ENCODE results near the gene LATS1.

The LATS1 gene

GRCh38 chr6:149719531-149719930 lies 1.6 kb upstream of the LATS1 start:
- H3K9ac ChIP-seq = no peak overlapping the region
- H3K9me3 ChIP-seq (replicated peaks in 1 of 11) = no peaks in the 10 kb centered on the region
- H4K20me1 ChIP-seq = peaks cover 9 to 32% (median 23%) of the 10 kb centered on the region in 11 experiments; a peak in 19 of 22 replicates
- no peak overlapping the region for H3K4me2 ChIP-seq
- no peak overlapping the region for H3K4me3 ChIP-seq
- no peak for TF ChIP-seq Cebpa-rat (IDR thresholded peaks at IDR 0.05)
- no peak overlapping the region for H3K27ac ChIP-seq
- peaks cover 18 to 32% (median 24%) of the 10 kb centered on the region in 10 experiments for H3K4me1 ChIP-seq
- H3K36me3 ChIP-seq = peaks cover 4 to 50% (median 26%) of the 10 kb centered on the region in 11 experiments
- H3K27me3 ChIP-seq = no peaks in the 10 kb centered on the region

GRCh38 chr6:149717255-149717587 lies 680 bp downstream of the LATS1 start:
- peaks cover 30 to 55% (median 46%) of the 10 kb centered on the region in 11 experiments; a peak in 21 of 22 replicates for H4K20me1 ChIP-seq
- H3K9ac ChIP-seq = peak overlapping the region; percentile 96 to 99 (median 98)
- no peaks in the 10 kb centered on the region for H3K9me3 ChIP-seq (replicated peaks in 1 of 11)
- peaks cover 12 to 48% (median 24%) of the 10 kb centered on the region in 11 experiments; a peak in 19 of 22 replicates for H3K36me3 ChIP-seq
- no peak for TF ChIP-seq Cebpa-rat (IDR thresholded peaks at IDR 0.05)
- peak overlapping the region; percentile 89 to 99 (median 95) for H3K4me3 ChIP-seq
- peaks cover 18 to 27% (median 22%) of the 10 kb centered on the region in 10 experiments for H3K4me1 ChIP-seq
- H3K4me2 ChIP-seq = peak overlapping the region; percentile 77 to 97 (median 92)
- H3K27ac ChIP-seq = peak overlapping the region; percentile 94 to 98 (median 96)
- no peaks in the 10 kb centered on the region for H3K27me3 ChIP-seq

DNA sequence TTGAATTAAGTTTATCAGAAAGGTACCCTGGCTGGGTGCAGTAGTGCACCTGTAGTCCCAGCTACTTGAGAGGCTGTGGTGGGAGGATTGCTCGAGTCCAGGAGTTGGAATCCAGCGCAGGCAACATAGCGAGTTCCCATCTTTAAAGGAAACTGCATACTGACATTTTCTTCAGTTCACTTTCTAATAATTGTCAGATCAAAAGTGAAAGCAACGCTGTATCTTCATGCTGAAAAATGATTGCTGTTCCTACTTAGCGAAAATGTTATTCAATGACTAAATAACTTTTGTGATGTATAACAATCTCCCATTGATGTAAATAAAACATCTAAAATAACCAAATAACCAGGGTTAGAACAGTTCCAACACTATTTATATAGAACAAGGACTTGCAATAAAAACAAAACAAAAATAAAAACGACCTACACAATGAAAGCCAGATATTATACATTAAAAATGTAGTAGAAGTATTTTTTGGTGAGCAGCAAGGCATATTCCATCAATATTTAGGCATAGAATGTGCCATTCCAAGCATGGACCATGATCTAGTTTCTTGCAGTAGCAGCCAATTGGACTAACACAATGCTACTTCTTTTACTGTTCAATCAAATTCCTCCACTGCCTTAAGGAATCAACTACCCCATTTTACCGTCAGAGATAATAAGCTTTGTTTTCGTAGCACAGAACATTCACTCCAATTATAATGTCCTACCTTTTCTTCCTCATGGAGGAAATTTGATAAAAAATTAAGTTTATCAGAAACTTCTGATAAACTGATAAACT lies 1.5 kb downstream of the LATS1 start:
- H3K4me3 ChIP-seq = peak overlapping the region; percentile 89 to 99 (median 95)
- peaks cover 12 to 45% (median 24%) of the 10 kb centered on the region in 11 experiments; a peak in 20 of 22 replicates for H3K36me3 ChIP-seq
- no peaks in the 10 kb centered on the region for H3K27me3 ChIP-seq
- no peaks in the 10 kb centered on the region for H3K9me3 ChIP-seq (replicated peaks in 1 of 11)
- H3K4me1 ChIP-seq = peaks cover 18 to 28% (median 24%) of the 10 kb centered on the region in 10 experiments
- H3K27ac ChIP-seq = peak overlapping the region in 9 of 11 experiments; percentile 29 to 97 (median 96); a peak in 16 of 22 replicates
- peak overlapping the region; percentile 96 to 99 (median 98) for H3K9ac ChIP-seq
- H4K20me1 ChIP-seq = peaks cover 39 to 63% (median 54%) of the 10 kb centered on the region in 11 experiments; a peak in 21 of 22 replicates
- TF ChIP-seq Cebpa-rat (IDR thresholded peaks at IDR 0.05) = no peak
- H3K4me2 ChIP-seq = peak overlapping the region; percentile 77 to 97 (median 92)

DNA sequence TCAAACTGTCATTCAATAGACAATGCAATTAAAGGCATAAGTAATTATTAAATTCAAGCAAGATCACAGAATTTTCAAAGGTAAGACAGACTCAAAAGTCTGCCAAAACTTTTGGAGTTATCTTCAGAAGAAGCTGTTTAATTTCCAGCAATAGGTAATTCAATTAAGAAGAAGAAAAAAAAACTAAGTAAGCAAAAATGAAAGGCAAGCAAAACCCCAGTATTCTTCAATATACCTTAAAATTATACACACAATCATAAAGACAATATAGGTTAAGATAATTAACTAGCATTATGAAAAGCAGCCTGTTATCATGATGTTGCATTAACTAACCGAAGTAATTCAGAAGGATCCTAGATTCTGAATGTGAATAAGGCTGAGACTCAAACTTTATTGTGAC lies 3.5 kb downstream of the LATS1 start:
- Histone ChIP-seq H3K9ac (no peak overlapping the region), H3K4me2 (no peak overlapping the region), H3K9me3 (replicated peaks in 1 of 11) (no peaks in the 10 kb centered on the region), H3K27me3 (no peaks in the 10 kb centered on the region), H3K27ac (no peak overlapping the region), H3K4me1 (peaks cover 25 to 46% (median 32%) of the 10 kb centered on the region in 10 experiments), H3K36me3 (peaks cover 12 to 43% (median 29%) of the 10 kb centered on the region in 11 experiments; a peak in 20 of 22 replicates), H3K4me3 (no peak overlapping the region), H4K20me1 (peaks cover 58 to 83% (median 74%) of the 10 kb centered on the region in 11 experiments; a peak in 21 of 22 replicates)
- TF ChIP-seq Cebpa-rat (IDR thresholded peaks at IDR 0.05) = no peak

GRCh38 chr6:149711711-149712110 lies 6.2 kb downstream of the LATS1 start:
- no peak for TF ChIP-seq Cebpa-rat (IDR thresholded peaks at IDR 0.05)
- peaks cover 18 to 59% (median 42%) of the 10 kb centered on the region in 10 experiments for H3K4me1 ChIP-seq
- no peaks in the 10 kb centered on the region for H3K27me3 ChIP-seq
- peaks cover 12 to 50% (median 29%) of the 10 kb centered on the region in 11 experiments; a peak in 20 of 22 replicates for H3K36me3 ChIP-seq
- peaks cover 80 to 100% (median 100%) of the 10 kb centered on the region in 11 experiments for H4K20me1 ChIP-seq
- H3K27ac ChIP-seq = no peak overlapping the region
- H3K9me3 ChIP-seq (replicated peaks in 1 of 11) = no peaks in the 10 kb centered on the region
- H3K4me3 ChIP-seq = no peak overlapping the region
- H3K9ac ChIP-seq = no peak overlapping the region
- no peak overlapping the region for H3K4me2 ChIP-seq

DNA sequence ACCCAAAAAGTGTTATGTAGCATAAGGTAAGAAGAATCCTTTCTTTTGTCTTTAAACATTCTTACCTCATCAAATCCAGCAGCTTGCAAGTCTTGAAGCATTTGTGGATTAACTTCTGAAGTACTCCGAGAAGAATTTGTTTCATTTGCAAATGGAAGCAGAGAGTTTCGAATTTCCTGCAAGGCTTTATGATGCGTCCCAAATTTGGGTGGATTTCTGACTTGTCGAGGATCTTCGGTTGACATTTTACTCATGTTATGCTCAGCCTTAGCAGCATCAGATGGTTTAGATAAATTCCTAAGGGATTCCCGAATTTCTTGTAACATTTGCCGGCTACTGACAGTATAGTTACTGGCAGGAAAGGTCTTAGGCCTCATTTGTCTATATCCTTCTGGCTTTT lies 16.2 kb downstream of the LATS1 start:
- H3K9me3 ChIP-seq (replicated peaks in 1 of 11) = no peaks in the 10 kb centered on the region
- H3K4me1 ChIP-seq = peaks cover 0 to 8% (median 0%) of the 10 kb centered on the region in 10 experiments; a peak in 4 of 20 replicates
- peaks cover 46 to 85% (median 67%) of the 10 kb centered on the region in 11 experiments for H3K36me3 ChIP-seq
- H3K9ac ChIP-seq = no peak overlapping the region
- H3K27me3 ChIP-seq = no peaks in the 10 kb centered on the region
- H4K20me1 ChIP-seq = peaks cover 97 to 100% (median 100%) of the 10 kb centered on the region in 11 experiments
- H3K4me3 ChIP-seq = no peak overlapping the region
- H3K4me2 ChIP-seq = no peak overlapping the region
- H3K27ac ChIP-seq = no peak overlapping the region
- TF ChIP-seq Cebpa-rat (IDR thresholded peaks at IDR 0.05) = no peak

GRCh38 chr6:149699150-149699549 lies 18.8 kb downstream of the LATS1 start:
- H4K20me1 ChIP-seq = peaks cover 92 to 100% (median 100%) of the 10 kb centered on the region in 11 experiments
- no peak overlapping the region for H3K27ac ChIP-seq
- H3K36me3 ChIP-seq = peaks cover 63 to 100% (median 88%) of the 10 kb centered on the region in 11 experiments
- H3K4me2 ChIP-seq = no peak overlapping the region
- no peak overlapping the region for H3K9ac ChIP-seq
- TF ChIP-seq Cebpa-rat (IDR thresholded peaks at IDR 0.05) = no peak
- no peaks in the 10 kb centered on the region for H3K27me3 ChIP-seq
- H3K9me3 ChIP-seq (replicated peaks in 1 of 11) = no peaks in the 10 kb centered on the region
- H3K4me1 ChIP-seq = no peaks in the 10 kb centered on the region
- H3K4me3 ChIP-seq = no peak overlapping the region

DNA sequence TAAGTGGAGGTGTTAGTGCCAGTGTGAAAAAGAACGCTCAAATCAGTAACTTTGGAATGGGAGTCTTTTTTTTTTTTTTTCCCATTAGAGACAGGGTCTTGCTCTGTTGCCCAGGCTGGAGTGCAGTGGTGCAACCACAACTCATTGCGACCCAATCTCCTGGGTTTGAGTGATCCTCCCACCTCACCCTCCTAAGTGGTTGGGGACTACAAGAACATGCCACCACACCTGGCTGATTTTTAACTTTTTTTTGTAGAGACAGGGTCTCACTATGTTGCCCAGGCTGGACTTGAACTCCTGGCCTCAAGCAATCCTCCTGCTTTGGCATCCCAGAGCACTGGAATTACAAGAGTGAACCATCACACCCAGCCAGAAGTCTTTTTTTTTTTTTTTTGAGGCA lies 19.7 kb downstream of the LATS1 start:
- no peak overlapping the region for H3K4me2 ChIP-seq
- H3K4me1 ChIP-seq = no peaks in the 10 kb centered on the region
- no peak for TF ChIP-seq Cebpa-rat (IDR thresholded peaks at IDR 0.05)
- H3K9ac ChIP-seq = no peak overlapping the region
- no peaks in the 10 kb centered on the region for H3K27me3 ChIP-seq
- peaks cover 84 to 100% (median 98%) of the 10 kb centered on the region in 11 experiments for H4K20me1 ChIP-seq
- no peak overlapping the region for H3K4me3 ChIP-seq
- peaks cover 73 to 100% (median 93%) of the 10 kb centered on the region in 11 experiments for H3K36me3 ChIP-seq
- no peak overlapping the region for H3K27ac ChIP-seq
- no peaks in the 10 kb centered on the region for H3K9me3 ChIP-seq (replicated peaks in 1 of 11)

- no peak overlapping the region for H3K4me3 ChIP-seq
- peaks cover 81 to 100% (median 96%) of the 10 kb centered on the region in 11 experiments for H4K20me1 ChIP-seq
- H3K27me3 ChIP-seq = no peaks in the 10 kb centered on the region
- peaks cover 84 to 100% (median 96%) of the 10 kb centered on the region in 11 experiments for H3K36me3 ChIP-seq
- H3K27ac ChIP-seq = no peak overlapping the region
- no peak for TF ChIP-seq Cebpa-rat (IDR thresholded peaks at IDR 0.05)
- H3K9ac ChIP-seq = no peak overlapping the region
- H3K4me2 ChIP-seq = no peak overlapping the region
- no peaks in the 10 kb centered on the region for H3K9me3 ChIP-seq (replicated peaks in 1 of 11)
- no peaks in the 10 kb centered on the region for H3K4me1 ChIP-seq
These were observed 21.0 kb downstream of the LATS1 start for GRCh38 chr6:149696901-149697300.

Data from BLaER1 treated with 17β-estradiol and CSF1 and Interleukin-3, amounts not matched to agents 10 nM and 100 nM (cell line).